T-helper 2 cell treated with Interferon-gamma antibody and Interleukin-4, amounts not matched to agents 100 ng/mL and 5 ng/mL, for 36 hours (primary cell): Measurements from ENCODE around the gene SLC26A9. TPM values are rescaled to one million over a fixed set of nuclear protein-coding genes. Genes with fewer than 3 reads are reported as not detected.

ENCODE experiments used
- intact Hi-C: fragments of 100-400 bp; cut with micrococcal nuclease; formaldehyde crosslinking; loops from one replicate; pipeline ENCODE4 v1.15.1; 2023
- total RNA-seq: library from RNA; stranded (reverse); gene quantifications from 2 replicates; pipeline ENCODE4 v1.2.3, GENCODE V29; 2022

The SLC26A9 gene
- total RNA-seq, 1 donor from 2014 or later, result not detected

- intact Hi-C loops, result no loop called here
Observed at GRCh38 chr1:205949753-205950152, 6.5 kb upstream of the SLC26A9 start.

DNA sequence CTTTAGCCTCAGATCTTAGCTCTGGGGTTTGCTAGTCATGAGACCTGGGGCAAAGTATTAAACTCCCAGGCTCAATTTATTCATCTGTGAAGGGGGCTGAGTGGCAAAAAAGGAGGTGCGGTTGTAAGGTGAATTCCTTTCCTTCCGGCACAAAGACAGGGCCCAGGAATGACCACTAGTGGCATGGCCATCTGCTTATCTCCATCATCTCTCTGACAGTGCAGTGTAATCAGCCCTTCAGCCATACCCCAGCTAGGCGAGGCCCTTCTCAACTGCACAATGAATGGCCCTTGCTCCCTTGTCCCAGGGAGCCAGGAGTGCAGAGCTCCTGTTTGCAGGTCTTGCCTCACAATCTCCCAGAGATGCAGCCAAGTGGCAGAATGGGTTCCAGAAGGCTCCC, 5.6 kb upstream of the SLC26A9 start:
- intact Hi-C loops, result no loop called here

DNA sequence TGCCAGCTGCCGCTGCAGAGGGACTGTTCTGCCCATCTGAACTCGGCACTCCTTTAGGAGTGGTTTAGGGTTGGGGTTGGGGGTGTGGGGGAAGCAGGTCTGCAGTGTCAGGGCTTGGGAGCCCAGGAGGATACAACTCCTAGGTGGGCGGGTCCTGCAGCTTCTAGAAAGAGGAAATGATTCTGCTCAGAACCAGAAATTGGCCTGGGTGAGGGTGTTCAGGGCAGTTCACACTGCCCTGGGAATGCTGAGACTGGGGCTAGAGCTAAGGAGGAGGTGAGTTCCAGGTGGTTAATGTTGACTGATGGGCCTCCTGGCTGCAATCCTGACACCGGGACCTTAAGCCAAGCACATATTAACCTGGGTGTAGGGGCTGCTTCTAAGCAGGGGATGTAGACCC, 4.8 kb upstream of the SLC26A9 start:
- intact Hi-C loops, result no loop called here

GRCh38 chr1:205947024-205947423, 3.8 kb upstream of the SLC26A9 start:
- intact Hi-C loops, result no loop called here

- intact Hi-C loops, result no loop called here
Observed at GRCh38 chr1:205945069-205945468, 1.8 kb upstream of the SLC26A9 start.

- intact Hi-C loops, result no loop called here
Observed at GRCh38 chr1:205944525-205944924, 1.3 kb upstream of the SLC26A9 start.

GRCh38 chr1:205942631-205943159, 561 bp downstream of the SLC26A9 start:
- intact Hi-C loops, result no loop called here

DNA sequence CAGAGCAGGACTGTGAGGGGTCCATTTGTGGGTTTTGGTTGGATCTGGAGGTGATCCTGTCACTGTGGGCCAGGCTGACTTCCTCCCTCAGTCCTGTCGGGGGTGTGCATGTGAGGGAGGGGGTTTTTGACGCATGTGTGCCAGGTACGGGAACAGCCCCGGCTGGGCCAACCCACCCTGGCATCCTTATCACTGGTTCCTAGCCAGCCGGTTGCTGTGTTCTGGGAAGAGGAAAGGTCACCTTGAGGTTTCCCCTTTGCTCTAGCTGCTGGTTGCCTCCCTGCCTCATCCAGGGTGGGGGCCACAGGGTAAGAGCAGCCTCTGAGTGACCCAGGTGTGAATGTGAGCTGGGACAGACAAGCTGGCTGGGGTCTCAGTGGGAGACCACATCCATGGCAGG, 2.5 kb downstream of the SLC26A9 start:
- intact Hi-C loops, result no loop called here

DNA sequence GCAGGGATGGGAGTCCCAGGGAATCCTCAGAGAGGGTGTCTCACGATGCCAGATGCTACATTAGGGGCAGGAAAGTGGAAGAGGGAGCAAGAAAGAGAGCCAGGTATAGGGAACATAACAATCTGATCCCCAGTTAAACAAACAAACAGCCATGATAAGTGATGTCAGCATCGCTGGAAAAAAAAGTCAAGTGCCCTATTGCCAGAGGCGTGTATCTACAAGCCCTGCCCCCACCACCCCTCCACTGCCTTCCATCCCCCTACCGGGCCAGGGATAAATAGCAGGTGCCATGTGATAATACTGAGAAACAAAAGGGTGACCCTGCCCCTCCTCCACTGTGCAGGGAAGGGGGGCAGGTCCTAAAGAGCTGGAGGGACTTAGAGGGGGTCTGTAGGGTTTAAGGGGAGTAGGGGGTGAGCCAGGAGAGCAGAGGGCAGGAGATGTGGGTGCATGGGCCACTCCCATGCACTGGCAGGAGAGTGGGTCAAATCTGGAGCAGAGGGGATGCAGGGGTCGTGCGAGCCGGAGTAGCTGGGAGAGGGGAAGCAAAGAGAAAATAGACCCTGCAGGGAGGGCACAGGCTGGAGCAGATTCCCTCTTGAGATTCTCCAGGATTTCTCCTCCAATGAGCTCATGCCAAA, 3.4 kb downstream of the SLC26A9 start:
- intact Hi-C loops, result no loop called here

GRCh38 chr1:205938682-205939081, 4.6 kb downstream of the SLC26A9 start:
- intact Hi-C loops, result no loop called here

DNA sequence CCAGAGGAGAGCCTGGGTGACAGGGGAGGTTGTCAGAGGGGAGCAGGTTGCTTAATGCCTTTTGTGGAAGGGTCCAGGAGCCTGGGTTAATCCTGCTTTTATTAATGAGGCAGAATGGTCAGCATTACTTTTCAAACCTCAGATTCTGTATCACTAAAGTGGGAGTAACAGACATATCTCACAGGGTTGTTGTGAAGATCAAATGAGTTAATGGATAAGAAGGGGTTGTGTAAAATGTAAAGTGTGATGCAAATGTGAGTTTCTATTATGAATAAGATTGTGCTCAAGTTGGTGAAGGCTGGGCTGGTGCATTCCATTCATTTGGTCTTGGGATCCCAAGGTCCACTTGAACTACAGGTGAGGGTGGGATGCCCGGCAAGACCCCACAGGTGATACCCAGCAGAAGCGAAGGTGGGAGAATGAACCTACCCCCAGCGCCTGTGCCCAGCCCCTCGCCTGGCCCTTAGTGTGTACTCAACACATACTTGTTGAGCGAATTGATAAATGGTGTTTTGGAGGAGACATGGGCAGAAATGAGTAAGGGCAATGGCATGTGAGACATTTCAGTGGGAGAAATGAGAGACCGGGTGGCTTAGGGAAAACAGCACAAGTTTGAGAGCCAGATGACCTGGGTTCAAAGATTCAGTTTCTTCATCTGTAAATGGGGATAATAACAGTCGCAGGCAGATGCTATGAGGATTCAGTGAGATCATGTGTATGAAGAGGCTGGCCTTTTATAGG, 6.2 kb downstream of the SLC26A9 start:
- intact Hi-C loops, result no loop called here

DNA sequence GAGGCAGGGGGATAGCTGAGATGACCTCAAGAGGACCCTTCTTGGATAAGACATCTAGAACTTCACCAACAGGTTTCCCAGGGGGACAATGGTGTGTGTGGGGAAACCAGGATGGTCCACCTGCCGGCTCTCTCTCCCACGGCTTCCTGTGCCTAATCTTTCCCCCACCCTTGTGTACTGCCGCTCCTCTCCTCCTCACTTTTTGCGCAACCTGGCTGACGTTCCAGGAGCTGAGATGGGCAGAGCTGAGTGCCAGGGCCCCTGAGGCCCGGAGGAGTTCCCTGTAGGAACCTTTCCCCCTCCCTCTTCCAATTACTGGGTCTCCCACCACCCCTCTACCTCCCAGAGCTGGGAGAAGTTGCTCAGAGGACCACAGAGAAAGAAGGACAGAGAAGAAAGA, 6.9 kb downstream of the SLC26A9 start:
- intact Hi-C loops, result no loop called here

DNA sequence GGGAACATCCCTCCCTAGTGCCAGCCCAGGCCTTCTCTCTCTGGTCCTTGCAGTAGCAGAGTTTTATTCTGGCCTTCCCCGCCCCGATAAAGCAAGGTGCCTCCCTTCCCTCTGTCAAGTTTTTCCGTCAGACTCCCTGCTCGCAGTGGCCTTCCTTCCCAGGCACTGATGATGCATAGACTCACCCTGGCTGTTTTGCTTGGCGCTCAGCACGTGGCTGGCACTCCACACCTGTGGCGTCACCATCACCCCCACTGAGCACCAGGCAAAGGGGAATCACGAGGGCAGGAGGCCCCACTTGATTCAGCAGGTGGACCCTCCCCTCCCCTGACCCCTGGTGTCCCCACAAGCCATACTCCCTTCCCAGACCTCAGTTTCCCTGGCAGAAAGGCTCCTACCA, 7.4 kb downstream of the SLC26A9 start:
- intact Hi-C loops, result no loop called here

GRCh38 chr1:205934788-205935187, 8.5 kb downstream of the SLC26A9 start:
- intact Hi-C loops, result no loop called here

DNA sequence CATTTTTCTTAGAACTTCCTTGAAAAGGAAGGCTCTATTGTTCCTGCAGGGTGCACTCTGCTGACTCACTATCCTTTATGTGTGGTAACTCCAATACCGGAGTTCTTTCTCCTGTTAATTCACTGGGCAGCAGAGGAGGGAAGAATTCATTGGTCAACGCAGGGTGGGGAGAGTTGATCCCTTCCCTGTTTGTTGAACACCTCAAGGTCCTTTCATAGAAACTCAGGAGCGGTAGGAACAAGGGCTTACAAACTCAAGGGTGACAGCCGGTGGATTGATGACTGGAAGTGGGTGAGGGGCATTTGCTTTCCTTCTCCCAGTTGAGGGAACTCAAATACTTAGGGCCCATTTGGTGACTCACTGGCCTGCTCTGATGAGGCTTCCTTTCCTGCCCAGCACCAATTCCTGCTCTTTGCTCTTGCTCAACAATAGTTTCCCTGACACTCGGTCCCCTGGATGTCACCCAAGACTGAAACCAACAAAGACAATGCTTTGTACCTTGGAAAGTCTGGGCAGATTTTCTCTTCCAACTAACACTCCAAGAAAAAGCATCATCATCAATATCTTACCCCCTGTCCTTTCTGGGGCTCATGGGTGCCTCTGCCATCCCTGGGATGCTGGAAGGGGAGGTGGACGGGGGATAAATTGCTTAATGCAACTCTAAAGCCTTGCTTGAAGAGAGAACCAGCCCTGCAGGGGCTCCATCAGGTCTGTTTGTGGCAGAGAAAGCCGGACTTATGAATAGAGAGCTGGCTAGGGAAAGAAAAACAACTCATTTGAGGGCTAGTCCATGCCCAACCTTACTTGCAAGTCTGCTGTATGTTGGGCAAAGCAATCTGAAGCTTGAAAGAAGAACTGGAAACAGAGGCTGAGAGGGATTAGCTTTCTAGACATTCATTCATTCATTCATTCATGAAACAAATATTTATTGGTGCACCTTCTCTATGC, 9.3 kb downstream of the SLC26A9 start:
- intact Hi-C loops, result no loop called here

DNA sequence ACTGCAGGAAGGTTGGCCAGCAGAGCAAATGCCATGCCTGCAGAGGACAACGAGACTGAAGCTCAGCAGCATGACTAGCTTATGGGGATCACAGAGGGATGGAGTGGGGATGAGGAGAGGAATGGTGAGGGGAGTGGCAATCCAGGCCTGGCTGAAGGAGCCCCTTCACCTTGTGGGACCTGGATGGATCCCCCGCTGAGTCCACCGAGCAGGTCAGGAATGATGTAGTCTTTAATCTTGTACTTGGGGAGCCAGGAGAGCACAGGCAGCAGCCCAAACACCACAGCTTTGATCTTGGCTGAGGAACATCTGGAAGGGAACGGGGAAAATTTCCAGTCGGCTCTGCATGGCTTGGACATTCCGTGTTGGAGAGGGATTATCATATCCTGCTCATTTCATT, 10.5 kb downstream of the SLC26A9 start:
- intact Hi-C loops, result no loop called here

- intact Hi-C loops, result no loop called here
Observed at GRCh38 chr1:205930799-205931281, 12.4 kb downstream of the SLC26A9 start.

GRCh38 chr1:205930195-205930577, 13.1 kb downstream of the SLC26A9 start:
- intact Hi-C loops, result no loop called here

GRCh38 chr1:205929496-205930194, 13.6 kb downstream of the SLC26A9 start:
- intact Hi-C loops, result no loop called here

DNA sequence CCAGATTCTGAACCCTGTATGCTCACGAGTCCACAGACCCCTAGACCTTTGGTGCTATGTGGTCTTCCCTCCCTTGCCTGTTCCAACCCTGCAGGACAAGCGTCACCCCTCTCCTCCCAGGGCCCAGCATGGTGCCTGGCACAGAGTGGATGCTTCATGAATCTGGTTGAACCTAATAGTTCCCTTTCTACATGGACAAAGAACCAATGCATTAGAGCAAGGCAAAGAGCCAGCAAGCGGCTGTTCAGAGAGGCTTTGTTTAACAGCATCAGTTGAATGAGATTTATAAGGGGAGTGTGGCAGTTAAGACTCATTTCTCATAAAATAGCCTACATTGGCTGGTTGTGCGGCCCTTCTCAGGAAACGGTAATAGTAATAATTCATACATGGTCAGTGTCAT, 14.9 kb downstream of the SLC26A9 start:
- intact Hi-C loops, result no loop called here

DNA sequence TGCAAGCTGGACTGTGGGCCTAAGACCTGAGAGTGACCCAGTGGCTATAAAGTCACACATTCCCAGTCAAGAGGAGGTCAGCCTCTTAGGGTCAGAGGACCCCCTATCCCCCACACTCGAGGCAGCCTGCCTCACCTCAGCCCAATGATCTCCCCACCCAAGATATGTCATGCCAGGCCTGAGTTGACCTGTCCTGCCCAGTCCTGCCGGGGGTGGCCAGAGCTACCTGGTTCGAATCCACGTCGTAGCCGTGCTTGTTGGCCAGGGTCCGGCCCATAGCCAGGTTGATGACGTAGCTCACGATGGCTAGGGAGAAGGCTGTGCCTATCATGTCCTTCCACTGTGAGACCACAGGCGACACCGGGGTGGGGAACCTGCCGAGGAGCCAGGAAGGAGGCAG, 15.6 kb downstream of the SLC26A9 start:
- intact Hi-C loops, result no loop called here
